GM21526 (cell line): ENCODE measurements around the gene COX4I1.

Source experiments
- ATAC-seq: cut with Tn5 transposase; IDR thresholded peaks from one replicate; pipeline ENCODE4 v1.9.1; 2021; ENCODE audit warnings: moderate library complexity; ENCODE audit not compliant: unreplicated experiment, low FRiP score

The COX4I1 gene

DNA sequence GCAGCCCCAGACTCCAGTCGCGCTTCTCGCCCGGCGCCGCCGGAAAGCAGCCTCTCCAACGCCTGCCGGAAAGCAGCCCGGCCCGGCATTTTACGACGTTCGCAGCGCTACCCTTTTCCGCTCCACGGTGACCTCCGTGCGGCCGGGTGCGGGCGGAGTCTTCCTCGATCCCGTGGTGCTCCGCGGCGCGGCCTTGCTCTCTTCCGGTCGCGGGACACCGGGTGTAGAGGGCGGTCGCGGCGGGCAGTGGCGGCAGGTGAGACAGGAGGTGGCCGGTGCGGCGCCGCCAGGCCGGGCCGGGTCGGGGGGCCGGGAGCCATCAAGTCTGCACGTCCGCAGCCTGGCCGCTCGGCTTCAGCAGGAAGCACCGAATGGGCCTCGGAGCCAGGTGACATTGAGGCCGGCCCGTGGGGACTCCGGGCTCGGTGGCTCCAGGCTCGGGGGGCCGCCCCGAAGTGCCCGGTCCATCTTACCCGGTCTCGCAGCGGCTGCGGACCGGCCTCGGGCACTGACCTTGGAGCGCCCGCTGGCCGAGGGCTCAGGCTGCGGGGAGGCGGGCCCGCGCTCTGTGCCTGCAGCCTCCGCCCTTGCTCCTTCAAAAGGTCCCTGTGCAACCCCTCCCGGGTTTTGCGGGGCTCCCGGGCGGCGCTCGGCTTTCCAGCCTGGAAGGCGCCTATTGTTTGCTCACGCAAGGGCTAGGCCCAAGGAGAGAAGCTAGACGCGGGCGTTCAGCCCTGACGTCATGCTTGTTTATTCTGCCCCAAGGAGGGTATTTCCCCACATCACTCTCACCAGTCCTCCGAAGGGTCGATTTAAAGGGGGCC, at the start of gene COX4I1, which contains the start of gene EMC8:
COX4I1 (plus strand) TSS at position 199 of the 824 bp plus-strand sequence. CDS start 1,511 bp downstream, outside the sequence.
EMC8 (minus strand) TSS at position 48 of the 824 bp plus-strand sequence. CDS start 249 bp downstream, outside the sequence.
- ATAC-seq = peak; percentile 78

DNA sequence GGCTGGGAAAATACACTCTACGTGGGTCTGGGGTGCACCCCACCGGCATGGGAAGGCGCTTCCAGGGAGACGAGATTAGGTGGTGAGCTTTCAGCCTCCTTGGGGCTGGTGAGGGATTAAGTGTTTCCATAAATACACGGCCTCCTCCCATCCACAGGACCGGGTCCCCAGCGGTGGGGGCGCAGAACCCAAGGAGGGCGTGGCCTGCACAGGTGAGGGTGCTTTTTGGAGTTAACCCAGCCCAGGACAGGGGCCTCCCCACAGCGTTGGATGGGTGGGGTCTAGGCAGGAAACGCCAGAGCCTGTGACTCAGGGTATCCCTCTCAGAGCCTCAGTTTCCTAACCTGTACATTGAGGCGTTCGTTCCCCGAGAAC, 49.7 kb upstream of the COX4I1 start:
- ATAC-seq = no peak

DNA sequence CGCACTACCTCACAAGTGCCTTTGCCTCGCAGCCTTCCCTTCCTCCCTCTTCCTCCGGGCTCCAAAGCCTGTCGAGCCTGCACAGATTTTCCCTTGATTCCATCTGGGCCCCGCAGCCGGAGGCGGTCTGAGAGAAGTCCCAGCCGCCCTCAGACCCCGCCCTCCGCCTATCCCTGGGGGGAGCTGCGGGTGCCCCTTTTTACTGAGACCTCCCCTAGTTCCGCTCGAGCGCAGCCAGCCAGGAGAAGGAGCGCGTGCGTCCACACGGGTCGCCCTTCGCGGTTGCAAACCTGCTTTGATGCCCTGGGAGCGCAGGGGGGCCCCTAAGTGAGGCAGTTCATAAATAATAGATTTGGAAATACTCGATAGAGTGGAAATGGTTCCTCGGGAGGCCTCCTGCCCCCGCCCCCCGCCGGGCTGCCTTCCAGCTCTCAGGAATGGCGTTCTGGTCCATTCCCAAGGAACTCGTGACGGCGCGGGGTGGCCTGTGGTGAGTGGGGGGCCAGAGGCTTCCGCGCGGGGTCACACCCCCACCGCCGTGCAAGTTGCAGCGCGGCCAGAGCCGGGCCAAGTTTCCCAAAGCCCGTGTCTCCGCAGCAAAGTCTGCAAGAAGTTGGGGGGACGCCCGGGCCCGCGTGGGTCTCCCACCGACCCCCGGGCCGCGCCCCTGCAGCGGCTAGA, 49.2 kb upstream of the COX4I1 start:
- no peak for ATAC-seq

DNA sequence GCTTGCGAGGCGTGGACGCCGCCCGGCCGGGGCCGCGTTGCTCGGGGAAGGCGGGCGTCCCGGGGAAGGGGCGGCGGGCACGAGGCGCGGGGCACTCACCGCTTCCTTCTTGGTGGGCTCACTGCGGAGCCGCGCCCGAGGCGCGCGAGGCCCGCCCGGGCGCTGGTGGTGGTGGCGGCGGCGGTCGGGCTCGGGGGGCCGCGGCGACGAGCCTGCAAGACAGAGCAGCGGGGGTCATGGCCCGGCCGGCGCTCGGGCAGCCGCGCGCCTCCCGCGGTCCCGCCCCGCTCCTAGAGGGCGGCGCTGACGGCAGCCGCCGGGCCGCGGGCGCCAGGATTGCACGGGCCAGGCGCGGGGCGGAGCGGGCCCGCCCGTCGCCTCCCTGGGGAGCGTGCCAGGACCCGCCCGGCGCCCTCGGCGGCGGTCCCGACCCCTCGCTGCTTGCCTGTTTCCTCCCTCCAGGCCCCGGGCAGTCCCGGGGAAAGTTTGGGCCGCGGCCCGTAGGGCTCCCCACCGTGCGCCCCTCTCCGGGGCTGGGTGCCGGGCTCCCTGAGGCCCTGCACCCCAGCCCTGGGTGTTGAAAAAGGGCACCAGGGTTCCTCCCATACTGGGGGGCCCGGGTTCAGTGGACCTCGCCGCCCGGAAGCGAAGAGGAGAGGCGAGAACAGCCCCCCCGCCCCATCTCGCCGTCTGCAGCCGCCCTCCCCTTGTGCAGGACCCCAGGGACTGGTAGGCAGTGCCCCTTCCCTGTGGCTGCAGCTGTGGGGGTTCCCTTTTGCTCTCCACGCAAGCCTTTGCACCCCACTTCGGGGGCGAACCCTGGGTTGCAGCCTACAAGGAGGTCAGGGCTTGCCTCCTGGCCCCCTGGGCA, 48.4 kb upstream of the COX4I1 start, which contains the start of gene C16orf74:
C16orf74 (minus strand) TSS at position 270 of the 871 bp plus-strand sequence. CDS start 15,879 bp downstream, outside the sequence.
- peak; percentile 41 for ATAC-seq

DNA sequence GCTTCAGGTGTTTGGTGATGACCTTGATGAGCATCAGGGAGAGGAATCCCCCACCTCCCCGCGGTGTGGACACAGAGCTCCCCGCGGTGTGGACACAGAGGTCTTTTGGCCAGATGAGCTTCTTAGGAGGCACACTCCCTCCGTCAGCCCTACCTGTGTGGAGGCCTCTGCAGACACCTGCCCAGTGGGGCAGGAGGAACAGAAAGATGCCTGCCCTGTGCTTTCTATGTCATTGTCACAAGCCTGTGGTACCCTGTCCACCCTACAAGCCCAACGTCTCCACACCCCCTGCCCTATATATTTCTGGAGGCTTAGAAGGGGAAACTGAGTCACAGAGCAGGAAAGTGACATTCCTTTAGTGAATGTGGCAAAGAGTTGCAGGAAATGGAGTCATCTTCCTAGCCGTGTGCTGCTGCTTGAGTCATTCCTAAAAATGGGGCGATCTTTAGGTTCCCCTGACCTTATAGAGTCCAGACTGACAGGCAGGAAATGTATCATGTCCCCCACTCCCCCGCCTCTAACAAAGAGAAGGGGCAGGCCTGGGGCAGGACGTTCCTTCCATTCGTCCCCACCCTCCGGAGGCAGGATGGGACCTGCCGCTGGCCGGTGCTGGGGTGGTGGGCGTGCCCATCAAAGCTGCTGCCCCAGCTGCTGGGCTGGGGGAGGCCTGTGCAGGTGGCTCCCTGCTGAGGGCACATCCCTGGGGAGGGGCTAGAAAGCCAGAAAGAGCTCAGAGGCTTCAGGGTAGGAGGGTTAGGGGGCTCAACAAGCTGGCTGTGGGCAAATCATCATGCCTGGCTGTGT, 47.6 kb upstream of the COX4I1 start:
- no peak for ATAC-seq

DNA sequence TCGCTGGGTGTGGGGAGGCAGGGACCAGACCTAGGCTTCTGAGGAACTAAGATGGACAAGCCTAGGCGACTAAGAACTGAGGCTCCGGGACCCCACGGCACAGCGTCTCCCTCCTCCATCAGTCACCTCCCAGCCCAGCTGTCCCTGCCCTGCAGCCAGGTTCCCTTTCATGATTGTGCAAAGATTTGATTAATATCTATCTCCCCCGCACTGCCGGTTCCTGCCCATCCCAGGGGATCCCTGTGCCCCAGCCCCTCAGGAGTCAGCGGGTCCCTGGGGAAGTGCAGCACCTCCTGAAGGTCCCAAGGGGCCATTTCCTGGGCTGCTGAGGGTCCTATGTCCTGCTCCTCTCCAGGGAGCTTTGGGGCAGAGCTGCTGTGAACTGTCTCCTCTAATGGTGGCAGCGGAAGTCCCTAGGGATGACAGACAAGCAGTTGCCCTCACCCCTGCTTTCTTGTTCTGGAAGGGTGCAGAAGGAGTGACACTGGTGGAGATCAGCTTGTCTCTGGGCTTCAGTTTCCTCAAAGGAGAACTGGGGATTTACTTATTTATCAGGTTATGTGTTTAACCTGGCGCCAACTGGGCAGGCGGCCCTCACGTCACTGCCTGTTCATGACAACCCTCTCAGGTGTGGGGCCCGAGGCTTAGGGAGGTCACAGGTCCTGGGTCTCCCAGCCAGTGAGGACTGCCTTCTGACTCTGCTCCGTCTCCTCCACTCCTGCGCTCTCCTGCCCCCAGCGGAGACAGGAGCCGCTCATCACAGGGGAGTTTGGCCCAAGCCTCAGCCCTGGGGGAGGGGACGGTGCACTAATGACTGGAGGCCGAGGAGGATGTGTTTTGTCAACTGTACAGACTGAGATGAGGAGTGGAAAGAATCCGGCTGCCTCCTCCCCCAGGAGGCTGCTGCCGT, 46.7 kb upstream of the COX4I1 start:
- ATAC-seq = no peak

DNA sequence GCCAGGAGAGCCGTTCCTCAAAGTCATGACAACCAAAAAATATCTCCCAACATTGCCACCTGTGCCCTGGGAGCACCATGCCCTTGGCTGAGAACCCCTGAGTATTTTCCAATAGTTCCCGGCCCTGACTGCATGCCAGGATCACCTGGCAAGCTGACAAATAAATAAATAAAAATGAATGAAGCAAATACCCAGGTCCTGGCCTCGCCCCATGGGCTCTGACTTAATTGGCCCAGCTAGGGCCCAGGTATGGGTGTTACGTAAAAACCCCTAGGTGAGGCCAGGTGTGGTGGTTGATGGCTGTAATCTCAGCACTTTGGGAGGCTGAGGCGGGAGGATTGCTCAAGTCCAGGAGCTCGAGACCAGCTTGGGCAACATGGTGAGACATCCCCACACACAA, 45.9 kb upstream of the COX4I1 start:
- ATAC-seq = no peak

DNA sequence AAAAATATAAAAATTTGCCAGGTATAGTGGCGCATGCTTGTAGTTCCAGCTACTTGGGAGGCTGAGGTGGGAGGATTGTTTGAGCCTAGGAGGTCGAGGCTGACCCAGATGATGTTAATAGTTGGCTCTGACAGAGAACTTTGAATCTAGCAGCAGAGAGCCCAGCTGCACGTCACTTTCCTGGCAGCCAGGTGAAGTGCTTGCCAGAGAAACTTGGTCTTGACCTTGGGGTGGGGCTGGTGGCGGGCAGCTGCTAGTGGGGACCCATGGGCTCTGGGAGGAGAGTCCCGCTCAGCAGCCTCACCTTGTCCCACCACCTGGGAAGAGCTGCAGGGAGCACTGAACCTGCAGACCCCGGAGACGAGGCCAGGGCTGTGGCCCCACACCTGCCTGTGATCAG, 45.5 kb upstream of the COX4I1 start:
- no peak for ATAC-seq

DNA sequence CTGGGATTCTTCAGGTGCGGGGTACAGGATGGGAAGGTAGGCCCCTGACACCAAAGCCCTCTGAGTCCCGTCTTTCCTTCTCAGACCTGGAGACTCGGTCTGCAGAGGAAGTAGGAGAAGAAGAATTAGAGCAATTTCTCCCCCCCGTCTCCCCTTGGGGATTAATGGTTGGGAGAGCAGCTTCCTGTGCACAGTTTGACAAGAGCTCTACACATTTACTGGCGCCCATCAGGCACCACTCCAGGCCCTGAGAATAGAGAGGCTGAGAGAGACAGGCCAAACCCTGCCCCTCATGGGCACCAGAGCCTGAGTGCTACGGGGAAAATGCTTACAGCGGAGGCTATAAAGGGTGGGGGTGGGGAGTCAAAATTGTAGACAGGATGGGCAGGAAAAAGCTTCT, 45.1 kb upstream of the COX4I1 start:
- no peak for ATAC-seq

DNA sequence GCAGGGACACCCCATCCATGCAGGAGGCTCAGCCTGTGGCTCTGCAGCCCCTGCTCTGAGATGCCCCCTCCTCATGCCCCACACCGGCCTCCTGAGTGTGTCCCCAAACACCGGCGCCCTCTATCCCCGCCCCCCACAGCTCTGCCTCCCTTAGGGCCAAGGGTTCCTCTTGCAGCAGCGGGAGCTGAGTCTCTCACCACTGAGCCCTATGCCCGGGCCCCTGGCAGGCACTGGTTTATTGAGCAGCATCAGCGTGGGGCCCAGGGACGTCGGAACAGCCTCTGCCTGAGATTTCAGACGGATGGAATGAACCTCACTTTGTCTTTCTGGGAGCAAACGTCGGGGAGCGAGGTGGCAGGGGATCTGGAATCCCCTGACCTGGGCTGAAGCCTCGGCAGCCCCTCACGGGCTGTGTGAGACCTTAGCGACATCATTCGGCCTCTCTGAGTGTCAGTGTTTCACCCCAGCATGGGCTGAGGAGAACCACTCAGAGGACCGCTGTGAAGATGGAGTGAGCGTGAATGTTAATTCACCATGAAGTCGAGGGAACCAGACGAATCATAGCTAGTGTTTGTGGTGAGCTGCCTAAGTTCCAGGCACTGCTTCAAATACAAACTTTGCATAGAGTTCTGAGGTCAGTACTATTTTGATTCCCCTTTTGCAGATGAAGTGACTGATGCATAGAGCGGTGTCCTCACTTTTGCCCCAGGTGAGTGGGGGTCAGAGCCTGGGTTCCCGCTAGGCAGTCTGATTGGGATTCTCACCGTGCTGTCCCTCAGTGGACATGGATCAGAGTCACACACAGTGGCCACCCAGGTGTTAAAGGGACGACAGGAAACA, 43.3 kb upstream of the COX4I1 start:
- ATAC-seq = peak; percentile 44

DNA sequence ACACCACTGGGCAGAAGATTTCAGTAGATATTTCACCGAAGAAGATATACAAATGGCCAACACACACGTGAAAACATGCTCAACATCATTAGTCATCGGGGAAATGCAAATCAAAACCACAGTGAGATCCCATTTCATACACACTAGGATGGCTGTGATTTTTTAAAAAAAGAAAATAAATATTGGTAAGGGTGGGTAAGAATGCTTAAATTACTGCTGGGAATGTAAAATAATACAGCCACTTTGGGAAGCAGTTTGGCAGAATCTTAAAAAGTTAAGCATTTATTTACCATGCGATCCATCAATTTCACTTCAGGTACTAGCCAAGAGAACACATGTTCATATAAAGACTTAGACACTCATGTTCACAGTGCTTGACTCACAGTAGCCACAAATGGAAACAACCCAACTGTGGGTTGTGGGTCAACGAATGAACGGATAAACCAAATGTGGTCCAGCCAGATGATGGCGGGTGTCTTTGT, 42.1 kb upstream of the COX4I1 start:
- ATAC-seq = no peak

DNA sequence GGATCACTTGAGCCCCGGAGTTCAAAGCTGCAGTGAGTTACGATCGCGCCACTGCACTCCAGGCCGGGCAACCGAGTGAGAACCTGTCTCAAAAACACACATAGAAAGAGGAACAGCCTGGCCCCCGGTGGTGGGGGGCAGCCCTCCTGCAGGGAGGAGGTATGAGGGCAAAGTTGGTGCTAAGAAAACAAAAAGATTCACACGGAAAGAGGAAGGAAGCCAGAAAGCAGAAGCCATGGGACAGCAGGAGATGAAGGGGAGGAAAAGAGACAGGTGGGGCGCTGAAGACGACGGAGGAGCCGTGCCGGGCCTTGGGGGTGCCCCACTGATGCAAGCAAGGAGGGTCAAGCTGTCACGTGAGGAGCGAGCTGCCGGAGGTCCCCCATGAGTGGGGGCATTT, 40.4 kb upstream of the COX4I1 start:
- no peak for ATAC-seq

DNA sequence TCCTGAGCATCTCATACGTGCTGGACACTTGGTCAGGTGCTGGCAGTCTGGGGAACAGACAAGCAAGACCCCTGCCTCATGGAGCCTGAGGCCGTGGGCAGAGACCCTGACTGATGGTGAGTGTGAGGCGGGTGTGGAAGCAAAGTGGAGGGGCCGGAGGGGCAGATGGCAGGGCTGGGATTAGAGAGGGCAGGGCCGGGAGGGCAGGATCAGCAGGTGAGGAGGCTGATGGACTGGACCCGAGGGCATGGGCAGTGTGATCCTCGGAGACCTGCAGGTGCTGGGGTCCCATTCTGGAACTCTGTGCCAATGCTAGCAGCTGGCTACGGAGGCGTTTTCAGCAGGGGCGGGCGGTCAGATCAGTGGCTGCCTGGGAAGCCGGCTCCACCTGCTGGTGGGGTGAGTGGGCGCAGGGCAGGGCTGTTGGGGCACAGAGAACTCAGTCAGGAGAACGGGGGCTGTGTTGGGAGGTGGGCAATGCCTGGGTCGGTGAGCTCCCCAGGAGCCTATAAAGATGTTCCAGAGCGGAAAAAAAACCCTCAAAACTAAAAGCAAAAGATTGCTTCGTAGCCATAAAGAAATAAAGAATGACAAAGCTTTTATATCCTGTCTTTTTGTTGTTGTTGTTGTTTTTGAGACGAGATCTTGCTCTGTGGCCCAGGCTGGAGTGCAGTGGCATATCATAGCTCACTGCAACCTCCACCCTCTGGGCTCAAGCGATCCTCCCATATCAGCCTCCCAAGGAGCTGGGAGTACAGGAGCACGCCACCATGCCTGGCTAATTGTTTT, 39.7 kb upstream of the COX4I1 start:
- no peak for ATAC-seq

DNA sequence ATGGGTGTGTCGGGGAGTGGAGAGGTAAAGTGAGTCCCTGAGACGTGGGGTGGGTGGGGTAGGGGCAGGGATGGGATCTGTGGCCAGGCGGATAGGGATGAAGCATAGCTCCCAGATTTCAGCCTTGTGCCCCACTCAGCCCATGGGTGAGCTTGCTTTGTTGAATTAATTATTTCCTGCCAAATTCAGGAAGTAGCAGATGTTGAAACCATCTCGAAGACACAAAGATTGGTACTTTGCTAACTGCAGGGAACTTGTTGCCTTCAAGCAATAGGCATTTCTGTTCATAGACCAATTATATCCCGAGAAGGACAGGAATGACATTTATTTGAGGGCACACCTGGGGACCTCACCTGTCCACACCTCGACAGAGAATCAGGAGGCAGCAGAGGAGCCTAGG, 37.6 kb upstream of the COX4I1 start:
- no peak for ATAC-seq

DNA sequence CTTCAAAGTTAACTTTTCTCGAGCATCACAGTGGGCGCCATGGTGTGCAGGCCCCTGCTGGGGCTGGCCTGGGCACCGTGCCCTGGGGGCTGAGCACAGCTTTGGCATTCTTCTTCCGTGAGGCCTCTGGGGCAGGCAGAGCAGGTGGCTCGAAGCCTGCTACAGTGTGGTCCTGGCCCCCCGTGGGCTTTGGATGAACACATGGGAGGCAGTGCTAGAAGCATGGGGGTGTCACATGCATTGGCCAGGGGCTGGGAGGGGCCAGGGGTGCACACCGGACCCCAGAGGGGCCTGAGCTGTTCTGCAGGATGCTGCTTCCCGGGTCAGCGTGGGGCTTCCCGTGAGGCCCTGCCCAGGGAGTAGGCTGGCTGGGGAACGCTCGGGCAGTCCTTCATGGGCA, 36.5 kb upstream of the COX4I1 start:
- no peak for ATAC-seq

DNA sequence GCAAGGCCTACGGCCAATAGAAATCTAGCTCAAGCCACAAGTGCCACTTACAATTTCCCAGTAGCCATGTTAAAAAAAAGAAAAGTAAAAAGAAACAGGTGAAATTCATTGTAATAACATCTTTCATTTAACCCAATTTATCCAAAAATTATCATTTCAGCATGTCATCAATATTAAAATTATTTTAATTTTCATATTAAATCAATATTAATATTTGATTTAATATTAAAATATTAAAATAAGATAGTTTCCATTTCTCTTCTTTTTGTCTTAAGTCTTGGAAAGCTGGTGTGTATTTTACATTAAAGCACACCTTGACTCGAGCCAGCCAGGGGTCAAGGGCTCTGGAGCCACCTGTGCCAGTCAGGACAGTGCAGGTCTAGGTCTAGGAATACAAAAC, 35.9 kb upstream of the COX4I1 start:
- no peak for ATAC-seq

DNA sequence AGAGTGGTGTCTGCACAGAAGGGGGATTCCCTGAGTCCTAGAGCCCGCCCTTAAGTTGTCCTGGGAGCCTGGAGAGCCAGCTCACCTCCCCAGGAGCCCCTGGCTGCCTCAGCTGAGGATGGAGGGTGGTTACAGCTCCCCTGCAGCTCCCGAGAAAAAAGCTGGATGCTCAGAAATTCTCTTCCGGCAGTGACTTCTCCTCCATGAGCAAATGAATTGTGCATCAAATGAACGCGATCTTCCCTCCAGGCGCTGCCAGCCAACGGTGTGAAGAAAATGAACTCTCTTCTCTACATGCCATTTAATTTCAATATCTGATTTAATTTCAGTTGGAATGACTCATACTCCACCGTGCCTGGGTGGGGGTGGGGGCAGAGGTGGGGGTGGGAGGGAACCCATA, 34.3 kb upstream of the COX4I1 start:
- ATAC-seq = no peak
